ENCODE data around the gene PLA2G4D.
"Not testable (repeated sequence)": the region's sequence is repeated elsewhere in the genome, so short reads cannot be mapped to it uniquely, and the experiment has no call there.

The PLA2G4D gene

GRCh38 chr15:42091753-42092397, 2.5 kb downstream of the PLA2G4D start:
- not testable (repeated sequence) for H3K36me3 Mint-ChIP-seq, H3K4me3 Mint-ChIP-seq, DNase-seq, H3K27ac Mint-ChIP-seq, H3K9me3 Mint-ChIP-seq, H3K4me1 Mint-ChIP-seq
- H3K27me3 Mint-ChIP-seq, result peaks cover 47% of the 10 kb centered on the region
- CTCF ChIA-PET, result interaction anchor here (1.0 to 1.5 kb wide), 2 partner anchors 8 to 35 kb away, joined by 3 to 7 read pairs; no protein-coding TSS in a partner anchor

- CTCF ChIA-PET, result interaction anchor here (0.7 to 0.9 kb wide), 2 partner anchors 30 to 69 kb away, joined by 3 read pairs; no protein-coding TSS in a partner anchor
- H3K4me1 Mint-ChIP-seq, result no peaks in the 10 kb centered on the region
Measured at GRCh38 chr15:42090781-42091180, 3.6 kb downstream of the PLA2G4D start.

GRCh38 chr15:42090370-42090769, 4.0 kb downstream of the PLA2G4D start:
- Mint-ChIP-seq H3K36me3 (no peaks in the 10 kb centered on the region), H3K9me3 (no peaks in the 10 kb centered on the region), H3K4me1 (no peaks in the 10 kb centered on the region), H3K4me3 (no peak overlapping the region), H3K27ac (no peak overlapping the region), H3K27me3 (peaks cover 44% of the 10 kb centered on the region)
- DNase-seq, result no peak
- CTCF ChIA-PET, result interaction anchor here (0.9 kb wide), 1 partner anchor 30 kb away, joined by 3 read pairs; no protein-coding TSS in a partner anchor

More at GRCh38 chr15:42090781-42091180, 3.6 kb downstream of the PLA2G4D start:
- no peak overlapping the region for H3K27ac Mint-ChIP-seq
- no peaks in the 10 kb centered on the region for H3K9me3 Mint-ChIP-seq
- H3K27me3 Mint-ChIP-seq, result peaks cover 43% of the 10 kb centered on the region
- no peak overlapping the region for H3K4me3 Mint-ChIP-seq
- no peak for DNase-seq
- no peaks in the 10 kb centered on the region for H3K36me3 Mint-ChIP-seq

GRCh38 chr15:42089942-42090341, 4.4 kb downstream of the PLA2G4D start:
- CTCF ChIA-PET, result interaction anchor here (0.9 kb wide), 1 partner anchor 31 kb away, joined by 3 read pairs; no protein-coding TSS in a partner anchor
- H3K36me3 Mint-ChIP-seq, result no peaks in the 10 kb centered on the region
- no peaks in the 10 kb centered on the region for H3K9me3 Mint-ChIP-seq
- no peak overlapping the region for H3K4me3 Mint-ChIP-seq
- no peaks in the 10 kb centered on the region for H3K4me1 Mint-ChIP-seq
- peaks cover 48% of the 10 kb centered on the region for H3K27me3 Mint-ChIP-seq
- DNase-seq, result no peak
- no peak overlapping the region for H3K27ac Mint-ChIP-seq

GRCh38 chr15:42088801-42089640, 5.3 kb downstream of the PLA2G4D start:
- no peak overlapping the region for H3K27ac Mint-ChIP-seq
- peaks cover 7% of the 10 kb centered on the region for H3K4me1 Mint-ChIP-seq
- H3K27me3 Mint-ChIP-seq, result peaks cover 50% of the 10 kb centered on the region
- H3K36me3 Mint-ChIP-seq, result no peaks in the 10 kb centered on the region
- no peak overlapping the region for H3K4me3 Mint-ChIP-seq
- CTCF ChIA-PET, result no interaction called here
- H3K9me3 Mint-ChIP-seq, result no peaks in the 10 kb centered on the region
- DNase-seq, result no peak

- Mint-ChIP-seq H3K27me3 (peaks cover 53% of the 10 kb centered on the region), H3K4me3 (no peak overlapping the region), H3K4me1 (peaks cover 7% of the 10 kb centered on the region), H3K36me3 (no peaks in the 10 kb centered on the region), H3K9me3 (no peaks in the 10 kb centered on the region), H3K27ac (no peak overlapping the region)
- CTCF ChIA-PET, result no interaction called here
- DNase-seq, result no peak
Measured at GRCh38 chr15:42087926-42088800, 6.2 kb downstream of the PLA2G4D start.

- Mint-ChIP-seq H3K4me1 (peaks cover 7% of the 10 kb centered on the region), H3K27ac (no peak overlapping the region), H3K36me3 (no peaks in the 10 kb centered on the region), H3K27me3 (peaks cover 49% of the 10 kb centered on the region), H3K4me3 (no peak overlapping the region), H3K9me3 (no peaks in the 10 kb centered on the region)
- no peak for DNase-seq
- CTCF ChIA-PET, result no interaction called here
Measured at GRCh38 chr15:42087460-42087859, 6.9 kb downstream of the PLA2G4D start.

- Mint-ChIP-seq H3K9me3 (no peaks in the 10 kb centered on the region), H3K27ac (no peak overlapping the region), H3K4me3 (no peak overlapping the region), H3K36me3 (no peaks in the 10 kb centered on the region), H3K27me3 (peaks cover 56% of the 10 kb centered on the region), H3K4me1 (peaks cover 7% of the 10 kb centered on the region)
- CTCF ChIA-PET, result interaction anchor here (0.8 to 6.7 kb wide), 6 partner anchors 9 to 386 kb away, joined by 3 to 74 read pairs (median 7); partner anchors contain the start of gene PLA2G4D
- DNase-seq, result no peak
Measured at GRCh38 chr15:42085721-42086120, 8.6 kb downstream of the PLA2G4D start.

- Mint-ChIP-seq H3K27me3 (peaks cover 53% of the 10 kb centered on the region), H3K36me3 (no peaks in the 10 kb centered on the region), H3K27ac (no peak overlapping the region), H3K4me1 (peaks cover 7% of the 10 kb centered on the region), H3K9me3 (no peaks in the 10 kb centered on the region), H3K4me3 (no peak overlapping the region)
- CTCF ChIA-PET, result interaction anchor here (1.0 to 6.7 kb wide), 8 partner anchors 10 to 312 kb away, joined by 3 to 74 read pairs (median 8); partner anchors contain the start of gene PLA2G4D
- DNase-seq, result no peak
Measured at GRCh38 chr15:42085236-42085605, 9.1 kb downstream of the PLA2G4D start.

GRCh38 chr15:42084465-42085235, 9.7 kb downstream of the PLA2G4D start:
- Mint-ChIP-seq H3K27me3 (peaks cover 54% of the 10 kb centered on the region), H3K4me3 (no peak overlapping the region), H3K36me3 (no peaks in the 10 kb centered on the region), H3K4me1 (peaks cover 7% of the 10 kb centered on the region), H3K9me3 (no peaks in the 10 kb centered on the region), H3K27ac (no peak overlapping the region)
- CTCF ChIA-PET, result interaction anchor here (0.6 to 6.7 kb wide), 19 partner anchors 8 to 391 kb away, joined by 3 to 74 read pairs (median 4); partner anchors contain the start of gene PLA2G4D
- DNase-seq, result peak; percentile 55

- Mint-ChIP-seq H3K36me3 (no peaks in the 10 kb centered on the region), H3K9me3 (no peaks in the 10 kb centered on the region), H3K27me3 (peaks cover 53% of the 10 kb centered on the region), H3K4me3 (no peak overlapping the region), H3K27ac (peak overlapping the region; percentile 25), H3K4me1 (peaks cover 7% of the 10 kb centered on the region)
- no peak for DNase-seq
- CTCF ChIA-PET, result interaction anchor here (0.6 to 6.7 kb wide), 18 partner anchors 9 to 392 kb away, joined by 3 to 74 read pairs (median 5); partner anchors contain the start of gene PLA2G4D
Measured at GRCh38 chr15:42083916-42084315, 10.4 kb downstream of the PLA2G4D start.

- CTCF ChIA-PET, result interaction anchor here (0.9 to 6.7 kb wide), 13 partner anchors 9 to 94 kb away, joined by 3 to 74 read pairs (median 5); partner anchors contain the start of gene PLA2G4D
- Mint-ChIP-seq H3K4me1 (peaks cover 7% of the 10 kb centered on the region), H3K4me3 (no peak overlapping the region), H3K27me3 (peaks cover 49% of the 10 kb centered on the region), H3K9me3 (no peaks in the 10 kb centered on the region), H3K27ac (no peak overlapping the region), H3K36me3 (no peaks in the 10 kb centered on the region)
- no peak for DNase-seq
Measured at GRCh38 chr15:42083605-42083908, 10.8 kb downstream of the PLA2G4D start.
